Natural killer cell (primary cell): ENCODE data around the gene MST1. TPM values are rescaled to one million over a fixed set of nuclear protein-coding genes. Genes with fewer than 3 reads are reported as not detected.

Experiments
- ATAC-seq, 3 donors: fragments of 150-1000 bp in 2 of 3; fragments of 200-7000 bp in 1 of 3; cut with Tn5 transposase; 1 replicate in 1 of 3; 2 replicates in 2 of 3; pipeline ENCODE4 v1.10.0; 2021; ENCODE audit warnings: mild to moderate bottlenecking in 2 of 3, moderate library complexity in 2 of 3
- DNase-seq, 2 donors: peaks; one replicate each; pipeline versions ENCODE4 v3.0.0 to v3.0.0-alpha.2; 2013 to 2021; ENCODE audit warnings: mixed read lengths in 1 of 2
- H3K27ac ChIP-seq: one replicate; pipeline ENCODE4 v1.5.1; 2013; ENCODE audit warnings: mild to moderate bottlenecking, low read length
- H3K27me3 ChIP-seq: one replicate; pipeline ENCODE4 v1.6.1; 2013; ENCODE audit warnings: low read length; ENCODE audit not compliant: control insufficient read depth, insufficient read depth
- H3K36me3 ChIP-seq: one replicate; pipeline ENCODE4 v1.6.1; 2013; ENCODE audit warnings: low read length; ENCODE audit not compliant: control insufficient read depth, insufficient read depth
- H3K4me1 ChIP-seq: one replicate; pipeline ENCODE4 v1.6.1; 2013; ENCODE audit warnings: low read length; ENCODE audit not compliant: control insufficient read depth, insufficient read depth
- H3K4me3 ChIP-seq: one replicate; pipeline ENCODE4 v1.5.1; 2013; ENCODE audit warnings: low read length
- H3K9me3 ChIP-seq: one replicate; pipeline ENCODE4 v1.6.1; 2013; ENCODE audit warnings: low read length; ENCODE audit not compliant: control insufficient read depth, insufficient read depth
- H3K27ac Mint-ChIP-seq, 2 donors: one replicate each; pipeline ENCODE4 v1.8.0; 2022; ENCODE audit warnings: mild to moderate bottlenecking in 2 of 2, mixed read lengths in 2 of 2, moderate library complexity in 1 of 2
- H3K27me3 Mint-ChIP-seq, 2 donors: one replicate each; pipeline ENCODE4 v1.8.0; 2022; ENCODE audit warnings: low read depth in 2 of 2, mixed read lengths in 2 of 2
- H3K36me3 Mint-ChIP-seq: one replicate; pipeline ENCODE4 v1.8.0; 2022; ENCODE audit warnings: mixed read lengths
- H3K4me1 Mint-ChIP-seq, 2 donors: one replicate each; pipeline ENCODE4 v1.8.0; 2022; ENCODE audit warnings: mixed read lengths in 2 of 2
- H3K4me3 Mint-ChIP-seq: one replicate; pipeline ENCODE4 v1.8.0; 2022; ENCODE audit warnings: mild to moderate bottlenecking, moderate library complexity, mixed read lengths
- H3K9me3 Mint-ChIP-seq, 2 donors: one replicate each; pipeline ENCODE4 v1.8.0; 2022; ENCODE audit warnings: mixed read lengths in 2 of 2
- CTCF ChIP-seq: fragments of 200-600 bp; IDR thresholded peaks from one replicate; pipeline ENCODE4 v1.8.0; 2022; ENCODE audit warnings: antibody characterized with exemption
- WGBS: methylation state at CpG from one replicate; pipeline ENCODE4 v1.1.7; 2013; ENCODE audit warnings: missing lambda C conversion rate; ENCODE audit not compliant: insufficient coverage; 5-methylcytosine and 5-hydroxymethylcytosine counted together
- intact Hi-C: fragments of 100-400 bp; cut with micrococcal nuclease; formaldehyde crosslinking; loops from one replicate; pipeline ENCODE4 v1.14.2; 2022
- total RNA-seq, 4 donors: library from RNA; stranded (reverse); fragments of 120-200 nt in 1 of 4; gene quantifications; one replicate each; pipeline versions ENCODE4 v1.2.3 to v1.2.4, GENCODE V29; 2013 to 2022

Gene MST1
- total RNA-seq, 3 donors from 2014 or later (not counting 1 experiment from before 2014, with no cell fraction given): 9.5 to 19.1 (median 15.2) TPM

DNA sequence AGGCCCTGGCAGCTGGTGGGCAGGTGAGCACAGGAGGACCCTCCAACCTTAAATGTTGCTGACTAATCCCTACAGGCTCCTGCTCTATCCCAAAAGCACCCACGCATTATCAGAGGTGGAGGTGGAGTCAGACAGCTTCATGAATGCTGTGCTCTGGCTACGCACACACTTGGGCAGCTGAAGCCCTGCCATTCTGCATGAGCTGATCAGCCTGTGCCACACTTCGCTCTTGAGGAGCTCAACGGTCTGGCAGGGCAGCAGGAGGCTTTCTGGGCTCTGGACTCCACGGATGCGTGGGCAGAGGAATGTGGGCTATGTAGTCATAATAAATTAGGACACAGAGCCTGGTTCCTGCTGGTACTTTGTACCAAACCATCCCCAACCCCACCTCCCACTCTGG, 6.1 kb downstream of the MST1 start:
- Mint-ChIP-seq H3K27me3 (no peaks in the 10 kb centered on the region), H3K4me3 (no peak overlapping the region), H3K27ac (no peak overlapping the region), H3K9me3 (no peaks in the 10 kb centered on the region), H3K4me1 (peaks cover 6 to 9% of the 10 kb centered on the region in 2 donors), H3K36me3 (peaks cover 8% of the 10 kb centered on the region)
- WGBS: 100% methylated on average over 6 of the region's 6 CpGs
- DNase-seq (no peak), ATAC-seq (no peak)
- Histone ChIP-seq H3K36me3 (peaks cover 53% of the 10 kb centered on the region), H3K27me3 (peaks cover 2% of the 10 kb centered on the region), H3K9me3 (no peaks in the 10 kb centered on the region), H3K4me1 (peaks cover 15% of the 10 kb centered on the region), H3K27ac (no peak overlapping the region), H3K4me3 (no peak overlapping the region)
- intact Hi-C loops: no loop called here
- no peak for TF ChIP-seq CTCF

DNA sequence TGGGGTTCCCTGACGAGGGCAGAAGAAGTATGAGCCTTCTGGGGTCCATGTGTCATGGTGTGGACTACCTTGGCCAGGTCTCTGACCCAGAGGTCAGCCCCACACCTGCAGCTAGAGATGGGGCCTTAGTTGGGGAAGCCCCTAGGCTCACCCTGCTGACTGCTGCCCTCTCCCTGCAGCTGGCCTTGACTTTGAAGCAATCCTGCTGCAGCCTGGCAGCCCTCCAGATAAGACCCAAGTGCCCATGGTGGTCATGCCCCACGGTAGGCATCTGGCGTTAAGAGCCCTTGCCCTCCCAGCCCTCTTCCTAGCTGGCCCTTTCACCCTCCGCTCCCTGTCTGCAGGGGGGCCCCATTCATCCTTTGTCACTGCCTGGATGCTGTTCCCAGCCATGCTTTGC, 7.7 kb downstream of the MST1 start:
- no peak overlapping the region for H3K4me3 Mint-ChIP-seq
- H3K4me1 ChIP-seq: peaks cover 9% of the 10 kb centered on the region
- intact Hi-C loops: no loop called here
- peaks cover 8% of the 10 kb centered on the region for H3K36me3 Mint-ChIP-seq
- no peak overlapping the region for H3K27ac ChIP-seq
- no peaks in the 10 kb centered on the region for H3K27me3 Mint-ChIP-seq
- ATAC-seq: no peak
- no peaks in the 10 kb centered on the region for H3K9me3 ChIP-seq
- no peak overlapping the region for H3K4me3 ChIP-seq
- no peak for DNase-seq
- no peak for TF ChIP-seq CTCF
- H3K9me3 Mint-ChIP-seq: no peaks in the 10 kb centered on the region
- H3K27ac Mint-ChIP-seq: no peak overlapping the region
- H3K27me3 ChIP-seq: peaks cover 2% of the 10 kb centered on the region
- H3K4me1 Mint-ChIP-seq: peaks cover 6 to 9% of the 10 kb centered on the region in 2 donors
- WGBS: 94% methylated on average over 4 of the region's 4 CpGs
- peaks cover 69% of the 10 kb centered on the region for H3K36me3 ChIP-seq

- no peak for ATAC-seq
- Mint-ChIP-seq H3K4me3 (no peak overlapping the region), H3K27ac (no peak overlapping the region), H3K9me3 (no peaks in the 10 kb centered on the region), H3K27me3 (no peaks in the 10 kb centered on the region), H3K4me1 (peaks cover 6 to 9% of the 10 kb centered on the region in 2 donors), H3K36me3 (peaks cover 8% of the 10 kb centered on the region)
- peaks cover 5% of the 10 kb centered on the region for H3K4me1 ChIP-seq
- WGBS: 100% methylated on average over 1 of the region's 2 CpGs
- H3K27ac ChIP-seq: no peak overlapping the region
- no peaks in the 10 kb centered on the region for H3K9me3 ChIP-seq
- TF ChIP-seq CTCF: no peak
- H3K4me3 ChIP-seq: no peak overlapping the region
- H3K36me3 ChIP-seq: peaks cover 72% of the 10 kb centered on the region
- no peak for DNase-seq
- no peaks in the 10 kb centered on the region for H3K27me3 ChIP-seq
- intact Hi-C loops: no loop called here
Observed at GRCh38 chr3:49681232-49681522, 8.1 kb downstream of the MST1 start.

DNA sequence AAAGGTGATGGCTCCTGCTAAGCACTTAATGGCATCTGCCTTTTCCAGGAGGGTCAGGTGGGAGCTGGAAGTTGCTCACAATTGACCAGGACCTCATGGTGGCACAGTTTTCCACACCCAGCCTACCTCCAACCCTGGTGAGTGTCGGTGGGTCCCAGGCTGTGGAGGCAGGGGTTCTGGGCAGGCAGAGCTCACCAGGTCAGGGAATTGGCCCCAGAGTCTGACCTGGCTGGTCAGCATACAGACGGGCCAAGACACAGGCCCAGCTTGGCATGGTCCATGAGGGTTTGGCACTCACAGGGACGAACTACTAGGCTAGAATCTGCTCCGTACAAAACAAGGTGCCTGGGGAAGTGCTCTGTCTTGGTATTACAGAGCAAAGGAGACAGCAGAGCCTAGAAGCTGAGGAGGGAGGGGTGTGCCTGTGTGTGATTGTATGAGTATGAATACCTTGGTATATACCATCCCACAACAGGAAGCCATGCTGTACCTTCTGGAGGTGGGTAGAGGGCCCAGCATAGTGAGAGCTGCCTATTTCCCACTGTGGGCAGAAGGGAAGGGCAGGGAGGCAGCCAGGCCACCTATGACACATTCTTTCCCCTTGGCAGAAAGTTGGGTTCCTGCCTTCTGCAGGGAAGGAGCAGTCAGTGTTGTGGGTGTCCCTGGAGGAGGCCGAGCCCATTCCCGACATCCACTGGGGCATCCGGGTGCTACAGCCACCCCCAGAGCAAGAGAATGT, 8.6 kb downstream of the MST1 start:
- peaks cover 10 to 11% of the 10 kb centered on the region in 2 donors for H3K4me1 Mint-ChIP-seq
- H3K36me3 Mint-ChIP-seq: peaks cover 8% of the 10 kb centered on the region
- WGBS: 97% methylated on average over 7 of the region's 7 CpGs

More for the DNA sequence above, 8.6 kb downstream of the MST1 start:
- H3K36me3 ChIP-seq: peaks cover 77% of the 10 kb centered on the region
- TF ChIP-seq CTCF: no peak
- Mint-ChIP-seq H3K9me3 (no peaks in the 10 kb centered on the region), H3K27ac (no peak overlapping the region), H3K4me3 (no peak overlapping the region), H3K27me3 (no peaks in the 10 kb centered on the region)
- peaks cover 3% of the 10 kb centered on the region for H3K4me1 ChIP-seq
- intact Hi-C loops: no loop called here
- ATAC-seq: no peak
- DNase-seq: no peak
- H3K4me3 ChIP-seq: no peak overlapping the region
- H3K27ac ChIP-seq: no peak overlapping the region
- no peaks in the 10 kb centered on the region for H3K9me3 ChIP-seq
- no peaks in the 10 kb centered on the region for H3K27me3 ChIP-seq
